ENCODE results near the gene ARL3. TPM values are rescaled to one million over a fixed set of nuclear protein-coding genes. Genes with fewer than 3 reads are reported as not detected.

ARL3 gene
- total RNA-seq, 1 experiment from 2014 or later, result 13.3 TPM

DNA sequence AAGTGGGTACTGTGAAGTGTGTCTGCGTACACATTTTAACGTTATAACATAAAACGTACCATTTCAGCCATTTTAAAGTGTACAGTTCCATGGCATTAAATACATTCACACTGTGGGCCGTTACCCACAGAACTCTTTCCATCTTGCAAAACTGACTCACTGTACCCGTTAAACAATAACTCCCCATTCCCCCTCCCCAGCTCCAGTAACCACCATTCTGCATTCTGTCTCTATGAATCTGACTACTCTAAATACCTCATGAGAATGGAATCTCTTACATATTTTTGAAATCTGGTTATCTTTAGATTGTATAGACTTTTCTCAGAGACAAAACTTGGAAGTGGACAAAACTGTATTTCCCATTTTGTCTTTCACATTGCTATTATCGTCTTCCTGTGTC lies 9.3 kb downstream of the ARL3 start (continued):
- TF ChIP-seq, protein P1, sequence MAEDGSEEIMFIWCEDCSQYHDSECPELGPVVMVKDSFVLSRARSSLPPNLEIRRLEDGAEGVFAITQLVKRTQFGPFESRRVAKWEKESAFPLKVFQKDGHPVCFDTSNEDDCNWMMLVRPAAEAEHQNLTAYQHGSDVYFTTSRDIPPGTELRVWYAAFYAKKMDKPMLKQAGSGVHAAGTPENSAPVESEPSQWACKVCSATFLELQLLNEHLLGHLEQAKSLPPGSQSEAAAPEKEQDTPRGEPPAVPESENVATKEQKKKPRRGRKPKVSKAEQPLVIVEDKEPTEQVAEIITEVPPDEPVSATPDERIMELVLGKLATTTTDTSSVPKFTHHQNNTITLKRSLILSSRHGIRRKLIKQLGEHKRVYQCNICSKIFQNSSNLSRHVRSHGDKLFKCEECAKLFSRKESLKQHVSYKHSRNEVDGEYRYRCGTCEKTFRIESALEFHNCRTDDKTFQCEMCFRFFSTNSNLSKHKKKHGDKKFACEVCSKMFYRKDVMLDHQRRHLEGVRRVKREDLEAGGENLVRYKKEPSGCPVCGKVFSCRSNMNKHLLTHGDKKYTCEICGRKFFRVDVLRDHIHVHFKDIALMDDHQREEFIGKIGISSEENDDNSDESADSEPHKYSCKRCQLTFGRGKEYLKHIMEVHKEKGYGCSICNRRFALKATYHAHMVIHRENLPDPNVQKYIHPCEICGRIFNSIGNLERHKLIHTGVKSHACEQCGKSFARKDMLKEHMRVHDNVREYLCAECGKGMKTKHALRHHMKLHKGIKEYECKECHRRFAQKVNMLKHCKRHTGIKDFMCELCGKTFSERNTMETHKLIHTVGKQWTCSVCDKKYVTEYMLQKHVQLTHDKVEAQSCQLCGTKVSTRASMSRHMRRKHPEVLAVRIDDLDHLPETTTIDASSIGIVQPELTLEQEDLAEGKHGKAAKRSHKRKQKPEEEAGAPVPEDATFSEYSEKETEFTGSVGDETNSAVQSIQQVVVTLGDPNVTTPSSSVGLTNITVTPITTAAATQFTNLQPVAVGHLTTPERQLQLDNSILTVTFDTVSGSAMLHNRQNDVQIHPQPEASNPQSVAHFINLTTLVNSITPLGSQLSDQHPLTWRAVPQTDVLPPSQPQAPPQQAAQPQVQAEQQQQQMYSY (CRISPR knock-in tag; IDR thresholded peaks at IDR 0.05), result no peak
- no peak for TF ChIP-seq FOXJ3 (CRISPR knock-in tag; IDR thresholded peaks at IDR 0.05; ENCODE audit: borderline replicate concordance)
- TF ChIP-seq GABPB1 (CRISPR knock-in tag; IDR thresholded peaks at IDR 0.05), result no peak
- TF ChIP-seq, protein P2, sequence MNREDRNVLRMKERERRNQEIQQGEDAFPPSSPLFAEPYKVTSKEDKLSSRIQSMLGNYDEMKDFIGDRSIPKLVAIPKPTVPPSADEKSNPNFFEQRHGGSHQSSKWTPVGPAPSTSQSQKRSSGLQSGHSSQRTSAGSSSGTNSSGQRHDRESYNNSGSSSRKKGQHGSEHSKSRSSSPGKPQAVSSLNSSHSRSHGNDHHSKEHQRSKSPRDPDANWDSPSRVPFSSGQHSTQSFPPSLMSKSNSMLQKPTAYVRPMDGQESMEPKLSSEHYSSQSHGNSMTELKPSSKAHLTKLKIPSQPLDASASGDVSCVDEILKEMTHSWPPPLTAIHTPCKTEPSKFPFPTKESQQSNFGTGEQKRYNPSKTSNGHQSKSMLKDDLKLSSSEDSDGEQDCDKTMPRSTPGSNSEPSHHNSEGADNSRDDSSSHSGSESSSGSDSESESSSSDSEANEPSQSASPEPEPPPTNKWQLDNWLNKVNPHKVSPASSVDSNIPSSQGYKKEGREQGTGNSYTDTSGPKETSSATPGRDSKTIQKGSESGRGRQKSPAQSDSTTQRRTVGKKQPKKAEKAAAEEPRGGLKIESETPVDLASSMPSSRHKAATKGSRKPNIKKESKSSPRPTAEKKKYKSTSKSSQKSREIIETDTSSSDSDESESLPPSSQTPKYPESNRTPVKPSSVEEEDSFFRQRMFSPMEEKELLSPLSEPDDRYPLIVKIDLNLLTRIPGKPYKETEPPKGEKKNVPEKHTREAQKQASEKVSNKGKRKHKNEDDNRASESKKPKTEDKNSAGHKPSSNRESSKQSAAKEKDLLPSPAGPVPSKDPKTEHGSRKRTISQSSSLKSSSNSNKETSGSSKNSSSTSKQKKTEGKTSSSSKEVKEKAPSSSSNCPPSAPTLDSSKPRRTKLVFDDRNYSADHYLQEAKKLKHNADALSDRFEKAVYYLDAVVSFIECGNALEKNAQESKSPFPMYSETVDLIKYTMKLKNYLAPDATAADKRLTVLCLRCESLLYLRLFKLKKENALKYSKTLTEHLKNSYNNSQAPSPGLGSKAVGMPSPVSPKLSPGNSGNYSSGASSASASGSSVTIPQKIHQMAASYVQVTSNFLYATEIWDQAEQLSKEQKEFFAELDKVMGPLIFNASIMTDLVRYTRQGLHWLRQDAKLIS (CRISPR knock-in tag; IDR thresholded peaks at IDR 0.05; ENCODE audit: borderline replicate concordance), result no peak
- TF ChIP-seq ATF1 (CRISPR knock-in tag; IDR thresholded peaks at IDR 0.05), result no peak
- TF ChIP-seq, protein P3, sequence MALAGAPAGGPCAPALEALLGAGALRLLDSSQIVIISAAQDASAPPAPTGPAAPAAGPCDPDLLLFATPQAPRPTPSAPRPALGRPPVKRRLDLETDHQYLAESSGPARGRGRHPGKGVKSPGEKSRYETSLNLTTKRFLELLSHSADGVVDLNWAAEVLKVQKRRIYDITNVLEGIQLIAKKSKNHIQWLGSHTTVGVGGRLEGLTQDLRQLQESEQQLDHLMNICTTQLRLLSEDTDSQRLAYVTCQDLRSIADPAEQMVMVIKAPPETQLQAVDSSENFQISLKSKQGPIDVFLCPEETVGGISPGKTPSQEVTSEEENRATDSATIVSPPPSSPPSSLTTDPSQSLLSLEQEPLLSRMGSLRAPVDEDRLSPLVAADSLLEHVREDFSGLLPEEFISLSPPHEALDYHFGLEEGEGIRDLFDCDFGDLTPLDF (CRISPR knock-in tag; IDR thresholded peaks at IDR 0.05), result no peak
- TF ChIP-seq, protein P4, sequence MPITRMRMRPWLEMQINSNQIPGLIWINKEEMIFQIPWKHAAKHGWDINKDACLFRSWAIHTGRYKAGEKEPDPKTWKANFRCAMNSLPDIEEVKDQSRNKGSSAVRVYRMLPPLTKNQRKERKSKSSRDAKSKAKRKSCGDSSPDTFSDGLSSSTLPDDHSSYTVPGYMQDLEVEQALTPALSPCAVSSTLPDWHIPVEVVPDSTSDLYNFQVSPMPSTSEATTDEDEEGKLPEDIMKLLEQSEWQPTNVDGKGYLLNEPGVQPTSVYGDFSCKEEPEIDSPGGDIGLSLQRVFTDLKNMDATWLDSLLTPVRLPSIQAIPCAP (CRISPR knock-in tag; IDR thresholded peaks at IDR 0.05), result no peak
- TF ChIP-seq NR1H2 (CRISPR knock-in tag; IDR thresholded peaks at IDR 0.05), result no peak
- no peak for TF ChIP-seq ZNF232 (CRISPR knock-in tag; IDR thresholded peaks at IDR 0.05)

DNA sequence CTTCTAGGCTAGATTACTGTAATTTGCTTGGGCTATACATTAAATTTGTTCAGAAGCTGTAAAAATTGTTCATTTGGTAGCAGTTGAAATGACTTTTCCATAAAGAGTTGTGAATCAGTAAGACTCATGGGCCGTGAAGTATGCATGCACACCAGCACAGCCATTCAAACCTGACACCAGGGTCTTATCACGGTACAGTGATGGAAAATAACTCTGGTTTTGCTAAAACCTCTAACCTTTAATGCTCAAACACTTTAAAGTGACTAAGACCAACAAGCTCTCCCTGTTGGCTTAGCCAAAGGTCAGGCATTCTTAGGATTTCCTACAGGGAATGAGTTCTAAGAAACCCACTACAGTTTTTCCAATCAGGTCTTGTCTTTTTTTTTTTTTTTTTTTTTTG lies 11.5 kb downstream of the ARL3 start:
- peaks cover 19% of the 10 kb centered on the region for H3K36me3 Mint-ChIP-seq
- TF ChIP-seq, protein P5, sequence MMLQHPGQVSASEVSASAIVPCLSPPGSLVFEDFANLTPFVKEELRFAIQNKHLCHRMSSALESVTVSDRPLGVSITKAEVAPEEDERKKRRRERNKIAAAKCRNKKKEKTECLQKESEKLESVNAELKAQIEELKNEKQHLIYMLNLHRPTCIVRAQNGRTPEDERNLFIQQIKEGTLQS (CRISPR knock-in tag; conservative IDR thresholded peaks at IDR 0.05), result no peak
- no peak for TF ChIP-seq ZNF671 (CRISPR knock-in tag; IDR thresholded peaks at IDR 0.05)
- no peak for TF ChIP-seq ZNF121 (CRISPR knock-in tag; IDR thresholded peaks at IDR 0.05)
- no peak for TF ChIP-seq ZNF263 (CRISPR knock-in tag; IDR thresholded peaks at IDR 0.05; ENCODE audit: low read depth)
- TF ChIP-seq, protein P6, sequence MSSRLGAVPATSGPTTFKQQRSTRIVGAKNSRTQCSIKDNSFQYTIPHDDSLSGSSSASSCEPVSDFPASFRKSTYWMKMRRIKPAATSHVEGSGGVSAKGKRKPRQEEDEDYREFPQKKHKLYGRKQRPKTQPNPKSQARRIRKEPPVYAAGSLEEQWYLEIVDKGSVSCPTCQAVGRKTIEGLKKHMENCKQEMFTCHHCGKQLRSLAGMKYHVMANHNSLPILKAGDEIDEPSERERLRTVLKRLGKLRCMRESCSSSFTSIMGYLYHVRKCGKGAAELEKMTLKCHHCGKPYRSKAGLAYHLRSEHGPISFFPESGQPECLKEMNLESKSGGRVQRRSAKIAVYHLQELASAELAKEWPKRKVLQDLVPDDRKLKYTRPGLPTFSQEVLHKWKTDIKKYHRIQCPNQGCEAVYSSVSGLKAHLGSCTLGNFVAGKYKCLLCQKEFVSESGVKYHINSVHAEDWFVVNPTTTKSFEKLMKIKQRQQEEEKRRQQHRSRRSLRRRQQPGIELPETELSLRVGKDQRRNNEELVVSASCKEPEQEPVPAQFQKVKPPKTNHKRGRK (CRISPR knock-in tag; IDR thresholded peaks at IDR 0.05; ENCODE audit: borderline replicate concordance), result no peak
- TF ChIP-seq JAZF1 (CRISPR knock-in tag; IDR thresholded peaks at IDR 0.05), result no peak
- TF ChIP-seq, protein P7, sequence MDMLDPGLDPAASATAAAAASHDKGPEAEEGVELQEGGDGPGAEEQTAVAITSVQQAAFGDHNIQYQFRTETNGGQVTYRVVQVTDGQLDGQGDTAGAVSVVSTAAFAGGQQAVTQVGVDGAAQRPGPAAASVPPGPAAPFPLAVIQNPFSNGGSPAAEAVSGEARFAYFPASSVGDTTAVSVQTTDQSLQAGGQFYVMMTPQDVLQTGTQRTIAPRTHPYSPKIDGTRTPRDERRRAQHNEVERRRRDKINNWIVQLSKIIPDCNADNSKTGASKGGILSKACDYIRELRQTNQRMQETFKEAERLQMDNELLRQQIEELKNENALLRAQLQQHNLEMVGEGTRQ (CRISPR knock-in tag; IDR thresholded peaks at IDR 0.05), result no peak
- TF ChIP-seq ATF1 (CRISPR knock-in tag; IDR thresholded peaks at IDR 0.05), result no peak
- no peak overlapping the region for H3K4me3 Mint-ChIP-seq
- ATAC-seq (no peak), DNase-seq (ENCODE audit: low spot score) (no peak)
- H3K27ac Mint-ChIP-seq, result no peak overlapping the region
- CTCF ChIA-PET, result interaction anchor here (0.6 to 1.9 kb wide), 3 partner anchors 24 to 483 kb away, joined by 3 to 6 read pairs (median 4); no protein-coding TSS in a partner anchor
- H3K9me3 Mint-ChIP-seq, result no peaks in the 10 kb centered on the region
- H3K4me1 Mint-ChIP-seq, result peaks cover 7% of the 10 kb centered on the region
- no peaks in the 10 kb centered on the region for H3K27me3 Mint-ChIP-seq (ENCODE audit: low read depth)
- POLR2A ChIA-PET, result interaction anchor here (0.7 kb wide), 1 partner anchor 28 kb away, joined by 6 read pairs; no protein-coding TSS in a partner anchor

All from WTC11 (cell line).